Left lung (tissue), 10 donors: ENCODE results near the gene SLC25A53. TPM values are rescaled to one million over a fixed set of nuclear protein-coding genes. Genes with fewer than 3 reads are reported as not detected.

ENCODE experiments used
- ATAC-seq: fragments of 200-7000 bp; cut with Tn5 transposase; one replicate; pipeline ENCODE4 v1.9.1; 2020; ENCODE audit warnings: moderate library complexity
- DNase-seq, 4 donors: peaks; one replicate each; pipeline ENCODE4 v3.0.0-alpha.2; 2013 to 2020
- H3K27ac ChIP-seq, 2 donors: fragments of 200-600 bp; sonication (generic) in 1 of 2; one replicate each; pipeline versions ENCODE4 v1.5.0 to v1.8.0; 2020 to 2021
- H3K27me3 ChIP-seq, 2 donors: fragments of 200-600 bp; sonication (generic) in 1 of 2; one replicate each; pipeline versions ENCODE4 v1.5.0 to v1.8.0; 2020 to 2021
- H3K36me3 ChIP-seq, 2 donors: fragments of 200-600 bp; sonication (generic) in 1 of 2; one replicate each; pipeline versions ENCODE4 v1.5.0 to v1.8.0; 2020 to 2021
- H3K4me1 ChIP-seq, 2 donors: fragments of 200-600 bp; one replicate each; pipeline ENCODE4 v1.8.0; 2021
- H3K4me3 ChIP-seq, 2 donors: fragments of 200-600 bp; sonication (generic) in 1 of 2; one replicate each; pipeline versions ENCODE4 v1.5.0 to v1.8.0; 2020 to 2021; ENCODE audit warnings: mild to moderate bottlenecking in 1 of 2
- H3K9me3 ChIP-seq, 2 donors: fragments of 200-600 bp; sonication (generic) in 1 of 2; one replicate each; pipeline versions ENCODE4 v1.5.0 to v1.8.0; 2020 to 2021
- CTCF ChIP-seq, 2 donors: fragments of 200-600 bp; sonication (generic) in 1 of 2; IDR thresholded peaks; one replicate each; pipeline versions ENCODE4 v1.5.0 to v1.8.0; 2021; ENCODE audit warnings: antibody characterized with exemption in 2 of 2
- intact Hi-C, 2 donors: fragments of 100-400 bp; cut with DNase I; formaldehyde crosslinking; loops; one replicate each; pipeline versions ENCODE4 v1.11.2 to v1.14.2; 2022
- polyA plus RNA-seq, 6 donors: library from polyadenylated mRNA; unstranded; fragments of 120-200 nt; gene quantifications; one replicate each; pipeline ENCODE4 v1.2.1, GENCODE V29; 2013; ENCODE audit not compliant: insufficient read length in 6 of 6
- total RNA-seq, 2 donors: library from RNA; stranded (reverse); fragmentation: NEBNext Ultra II Directional; extraction: Animal tissue kit (Norgen Biotek cat#: 25700); gene quantifications; one replicate each; pipeline ENCODE4 v1.2.1, GENCODE V29; 2021
- donor health status: DM: no; HTN: yes; CAD: no.
- donor health status: DM: no; HTN: no; CAD: no.

SLC25A53 gene
- total and polyA plus RNA-seq, 8 donors: 9.1 to 17.2 (median 13.3) TPM

GRCh38 chrX:104165894-104166734 is 9.3 kb upstream of the SLC25A53 start, which contains the start of gene FAM199X:
Gene FAM199X (plus strand): TSS chrX:104166453. CDS start chrX:104166786, 333 bp downstream.
- no peaks in the 10 kb centered on the region for H3K36me3 ChIP-seq
- ATAC-seq: peak; percentile 99
- peak within 1 kb of the TSS; percentile 71 to 87 for H3K27ac ChIP-seq
- DNase-seq: peak; percentile 74 to 98 (median 89)
- no peaks in the 10 kb centered on the region for H3K9me3 ChIP-seq
- peak within 1 kb of the TSS; percentile 57 to 70 for H3K4me3 ChIP-seq
- TF ChIP-seq CTCF (IDR thresholded peaks at IDR 0.05): peak; percentile 66 to 93
- H3K27me3 ChIP-seq: no peaks in the 10 kb centered on the region
- peaks cover 0 to 13% of the 10 kb centered on the region in 2 donors for H3K4me1 ChIP-seq
- intact Hi-C loops: no loop called here

- no peaks in the 10 kb centered on the region for H3K36me3 ChIP-seq
- intact Hi-C loops: no loop called here
- no peak for ATAC-seq
These were observed 5.8 kb downstream of the SLC25A53 start for GRCh38 chrX:104151037-104151436.

GRCh38 chrX:104141087-104141760 is 15.6 kb downstream of the SLC25A53 start:
- Histone ChIP-seq H3K27ac (no peak overlapping the region), H3K4me3 (no peak overlapping the region), H3K27me3 (peaks cover 0 to 2% of the 10 kb centered on the region in 2 donors), H3K4me1 (no peaks in the 10 kb centered on the region), H3K36me3 (no peaks in the 10 kb centered on the region), H3K9me3 (no peaks in the 10 kb centered on the region)
- no peak for DNase-seq
- no peak for TF ChIP-seq CTCF (IDR thresholded peaks at IDR 0.05)
- no peak for ATAC-seq
- intact Hi-C loops: no loop called here

More at GRCh38 chrX:104151037-104151436, 5.8 kb downstream of the SLC25A53 start:
- DNase-seq: no peak
- Histone ChIP-seq H3K9me3 (no peaks in the 10 kb centered on the region), H3K27me3 (no peaks in the 10 kb centered on the region), H3K4me1 (peaks cover 0 to 10% of the 10 kb centered on the region in 2 donors), H3K27ac (no peak overlapping the region), H3K4me3 (no peak overlapping the region)
- TF ChIP-seq CTCF (IDR thresholded peaks at IDR 0.05): no peak

- Histone ChIP-seq H3K27ac (no peak overlapping the region), H3K36me3 (no peaks in the 10 kb centered on the region), H3K9me3 (no peaks in the 10 kb centered on the region), H3K4me3 (no peak overlapping the region), H3K4me1 (no peaks in the 10 kb centered on the region), H3K27me3 (peaks cover 0 to 2% of the 10 kb centered on the region in 2 donors)
- intact Hi-C loops: no loop called here
- no peak for TF ChIP-seq CTCF (IDR thresholded peaks at IDR 0.05)
- ATAC-seq (no peak), DNase-seq (no peak)
These were observed 19.3 kb downstream of the SLC25A53 start for GRCh38 chrX:104137496-104137895.
